Panc1 (cell line): ENCODE measurements around the gene MIOX. TPM values are rescaled to one million over a fixed set of nuclear protein-coding genes. Genes with fewer than 3 reads are reported as not detected.

ENCODE experiments used
- ATAC-seq: fragments of 200-7000 bp; cut with Tn5 transposase; 2 replicates; pipeline ENCODE4 v1.9.1; 2020; ENCODE audit warnings: mild to moderate bottlenecking, moderate library complexity
- BruUV-seq: library from RNA; stranded (reverse); fragments of 400-500 nt; replicated peaks from 2 replicates; lab custom pipeline; 2021; lab: Mats Ljungman, UMichigan
- CTCF ChIA-PET: fragments of 300-600 bp; sonication (Branson Sonifier 250); formaldehyde crosslinking; loops from one replicate; lab custom pipeline; 2022; ENCODE audit warnings: antibody characterized with exemption; lab: Charles Lee
- POLR2A ChIA-PET: fragments of 300-600 bp; sonication (Branson Sonifier 250); formaldehyde crosslinking; loops from one replicate; lab custom pipeline; 2022; ENCODE audit warnings: antibody characterized with exemption; lab: Charles Lee
- DNase-seq: peaks from one replicate; pipeline ENCODE4 v3.0.0-alpha.2; 2010; ENCODE audit warnings: low read depth, low spot score
- H3K27ac ChIP-seq: 2 replicates; pipeline ENCODE4 v1.5.1; 2011; ENCODE audit warnings: mild to moderate bottlenecking, low read length, inconsistent platforms
- H3K27me3 ChIP-seq: fragments of 200-500 bp; sonication (Bioruptor generic); 2 replicates; pipeline ENCODE4 v1.6.0; 2014; ENCODE audit warnings: low read length, inconsistent platforms; ENCODE audit not compliant: control insufficient read depth, insufficient read depth
- H3K36me3 ChIP-seq: fragments of 200-500 bp; sonication (Bioruptor generic); 2 replicates; pipeline ENCODE4 v1.5.1; 2014; ENCODE audit warnings: inconsistent platforms, mild to moderate bottlenecking, low read length, moderate library complexity; ENCODE audit not compliant: control insufficient read depth, insufficient read depth
- H3K4me1 ChIP-seq: 2 replicates; pipeline ENCODE4 v1.5.1; 2011; ENCODE audit warnings: inconsistent platforms, mild to moderate bottlenecking, low read length, moderate library complexity; ENCODE audit not compliant: control insufficient read depth, insufficient read depth
- H3K4me3 ChIP-seq, 2 experiments: 2 replicates each; pipeline ENCODE4 v1.5.1; 2011 to 2012; ENCODE audit warnings: low read depth in 2 of 2, low read length in 2 of 2, mild to moderate bottlenecking in 2 of 2, inconsistent platforms in 1 of 2, moderate library complexity in 1 of 2
- H3K9me3 ChIP-seq: fragments of 200-500 bp; sonication (Bioruptor generic); 2 replicates; pipeline ENCODE4 v1.5.1; 2014; ENCODE audit warnings: low read depth, mild to moderate bottlenecking, inconsistent platforms, low read length, moderate library complexity; ENCODE audit not compliant: control insufficient read depth, insufficient read depth
- CTCF ChIP-seq: fragments of 450-650 bp; IDR thresholded peaks from 2 replicates; pipeline ENCODE4 v1.5.1; 2017; ENCODE audit warnings: mild to moderate bottlenecking
- POLR2AphosphoS5 ChIP-seq: IDR thresholded peaks from 2 replicates; pipeline ENCODE4 v1.6.1; 2012; ENCODE audit warnings: mild to moderate bottlenecking, low read depth, low read length, moderate library complexity
- REST ChIP-seq, 2 experiments: IDR thresholded peaks; 2 replicates each; pipeline ENCODE4 v1.6.1; 2011 to 2012; ENCODE audit warnings: low read depth in 2 of 2, control low read depth in 1 of 2, low read length in 1 of 2, mild to moderate bottlenecking in 1 of 2, moderate library complexity in 1 of 2; ENCODE audit not compliant: insufficient read depth in 1 of 2
- SIN3A ChIP-seq: IDR thresholded peaks from 2 replicates; pipeline ENCODE4 v1.6.1; 2012; ENCODE audit warnings: low read depth, mild to moderate bottlenecking, low read length, moderate library complexity, borderline replicate concordance; ENCODE audit not compliant: insufficient read depth
- TCF7L2 ChIP-seq: IDR thresholded peaks from 2 replicates; pipeline ENCODE4 v1.6.1; 2011; ENCODE audit warnings: mild to moderate bottlenecking, low read depth, low read length, inconsistent platforms
- in situ Hi-C: cut with HindIII; loops from 2 replicates; pipeline ENCODE4 v1.10.0; 2016; ENCODE audit warnings: low sequenced_read_pairs, low pct_unique_long_range_greater_than_20kb
- intact Hi-C: fragments of 100-400 bp; cut with micrococcal nuclease; formaldehyde crosslinking; loops from one replicate; pipeline ENCODE4 v1.10.0; 2022; ENCODE audit not compliant: unreplicated experiment
- total RNA-seq: library from RNA; stranded (reverse); gene quantifications from one replicate; pipeline ENCODE4 v1.2.1, GENCODE V29; 2021; ENCODE audit not compliant: unreplicated experiment

The MIOX gene
- total RNA-seq, 1 experiment from 2014 or later: 0.23 TPM

GRCh38 chr22:50481440-50482106 is 5.1 kb upstream of the MIOX start, which contains the start of gene ADM2:
TSS of gene ADM2 (plus strand) at chr22:50481543. CDS start at chr22:50481848, 305 bp downstream.
- TF ChIP-seq SIN3A (no peak), POLR2AphosphoS5 (no peak), REST (IDR thresholded peaks at IDR 0.05; ENCODE audit: insufficient read depth in 1 of 2, low read depth in 2 of 2, low read length in 1 of 2) (no peak), CTCF (no peak), TCF7L2 (no peak)
- BruUV-seq: no TSS peak
- in situ Hi-C loops: no loop called here
- intact Hi-C loops: no loop called here
- peak; percentile 69 for ATAC-seq
- Histone ChIP-seq H3K9me3 (no peaks in the 10 kb centered on the region), H3K27me3 (no peaks in the 10 kb centered on the region), H3K27ac (peak within 1 kb of the TSS; percentile 63; the same call in 1 of the 2 replicates), H3K36me3 (no peaks in the 10 kb centered on the region), H3K4me3 (peak within 1 kb of the TSS; percentile 57 to 72), H3K4me1 (peaks cover 13% of the 10 kb centered on the region)
- ChIA-PET POLR2A (no interaction called here), CTCF (no interaction called here)
- DNase-seq: no peak

- Histone ChIP-seq H3K27ac (peak overlapping the region; percentile 63; the same call in 1 of the 2 replicates), H3K4me3 (peak overlapping the region; percentile 57 to 72), H3K9me3 (no peaks in the 10 kb centered on the region), H3K36me3 (no peaks in the 10 kb centered on the region), H3K4me1 (peaks cover 13% of the 10 kb centered on the region), H3K27me3 (no peaks in the 10 kb centered on the region)
- TF ChIP-seq TCF7L2: no peak
- no peak for TF ChIP-seq POLR2AphosphoS5
- no peak for TF ChIP-seq CTCF
- no peak for TF ChIP-seq SIN3A
- TF ChIP-seq REST (IDR thresholded peaks at IDR 0.05; ENCODE audit: insufficient read depth in 1 of 2, low read depth in 2 of 2, low read length in 1 of 2): no peak
- BruUV-seq: no TSS peak
- intact Hi-C loops (no loop called here), in situ Hi-C loops (no loop called here)
- POLR2A ChIA-PET: no interaction called here
- ATAC-seq (no peak), DNase-seq (no peak)
- CTCF ChIA-PET: no interaction called here
These were observed 4.3 kb upstream of the MIOX start for GRCh38 chr22:50482107-50483074.
